HG03135 (cell line): Measurements from ENCODE around the gene PGGHG.
A peak's percentile ranks its signal among the peaks of the same experiment; 100 is the strongest.
"Not testable (repeated sequence)": the region's sequence is repeated elsewhere in the genome, so short reads cannot be mapped to it uniquely, and the experiment has no call there.

Experiments used
- ATAC-seq: cut with Tn5 transposase; IDR thresholded peaks from one replicate; pipeline ENCODE4 v1.9.1; 2021; ENCODE audit warnings: mild to moderate bottlenecking, moderate library complexity; ENCODE audit not compliant: unreplicated experiment

Gene PGGHG

GRCh38 chr11:297586-298405 lies 8.9 kb downstream of the PGGHG start:
- ATAC-seq = no peak

- no peak for ATAC-seq
Observed at GRCh38 chr11:298406-299065, 9.6 kb downstream of the PGGHG start.

- ATAC-seq = no peak
Observed at GRCh38 chr11:299081-299891, 10.4 kb downstream of the PGGHG start, which contains the start of gene IFITM5. Gene IFITM5, minus strand, starts transcription at chr11:299526. Its CDS starts 36 bp downstream, at chr11:299490.

- no peak for ATAC-seq
Observed at GRCh38 chr11:299951-300735, 11.2 kb downstream of the PGGHG start.

GRCh38 chr11:303363-303762 lies 14.4 kb downstream of the PGGHG start:
- no peak for ATAC-seq

- no peak for ATAC-seq
Observed at GRCh38 chr11:304061-304506, 15.2 kb downstream of the PGGHG start.

GRCh38 chr11:304915-305843 lies 16.3 kb downstream of the PGGHG start:
- no peak for ATAC-seq

- ATAC-seq = no peak
Observed at GRCh38 chr11:305844-306211, 16.9 kb downstream of the PGGHG start.

GRCh38 chr11:306645-307371 lies 17.9 kb downstream of the PGGHG start:
- ATAC-seq = no peak

- ATAC-seq = not testable (repeated sequence)
Observed at GRCh38 chr11:307766-308708, 19.1 kb downstream of the PGGHG start, which contains the start of gene IFITM2. Gene IFITM2, plus strand, starts transcription at chr11:307816. Its CDS starts 377 bp downstream, at chr11:308193.

- not testable (repeated sequence) for ATAC-seq
Observed at GRCh38 chr11:308740-309665, 20.1 kb downstream of the PGGHG start.

GRCh38 chr11:309979-310572 lies 21.1 kb downstream of the PGGHG start:
- not testable (repeated sequence) for ATAC-seq

- peak; percentile 32 for ATAC-seq
Observed at GRCh38 chr11:311013-311748, 22.3 kb downstream of the PGGHG start.

- no peak for ATAC-seq
Observed at GRCh38 chr11:312092-312816, 23.3 kb downstream of the PGGHG start.

GRCh38 chr11:313304-313786 lies 24.4 kb downstream of the PGGHG start:
- no peak for ATAC-seq
